CD8-positive, alpha-beta memory T cell (primary cell): ENCODE measurements around the gene CAND2. TPM values are rescaled to one million over a fixed set of nuclear protein-coding genes. Genes with fewer than 3 reads are reported as not detected.
A peak's percentile ranks its signal among the peaks of the same experiment; 100 is the strongest.

ENCODE experiments used
- CTCF ChIA-PET: fragments of 350-600 bp; sonication (Branson Sonifier 250); formaldehyde crosslinking; loops from one replicate; lab custom pipeline; 2021; ENCODE audit warnings: antibody characterized with exemption; lab: Charles Lee
- POLR2A ChIA-PET: fragments of 350-600 bp; sonication (Branson Sonifier 250); formaldehyde crosslinking; loops from one replicate; lab custom pipeline; 2021; ENCODE audit warnings: antibody characterized with exemption; lab: Charles Lee
- DNase-seq, 5 donors: peaks; one replicate each; pipeline versions ENCODE4 v3.0.0 to v3.0.0-alpha.2; 2020 to 2022; ENCODE audit warnings: mixed read lengths in 1 of 5
- H3K27ac ChIP-seq: one replicate; pipeline ENCODE4 v1.7.0; 2013; ENCODE audit warnings: low read depth, mild to moderate bottlenecking, low read length, moderate library complexity
- H3K27me3 ChIP-seq: 2 replicates; pipeline ENCODE4 v1.7.0; 2013; ENCODE audit warnings: low read length, mild to moderate bottlenecking; ENCODE audit not compliant: insufficient read depth, poor library complexity, severe bottlenecking
- H3K36me3 ChIP-seq: 2 replicates; pipeline ENCODE4 v1.7.0; 2013; ENCODE audit warnings: mild to moderate bottlenecking, low read length, moderate library complexity; ENCODE audit not compliant: insufficient read depth
- H3K4me1 ChIP-seq: 2 replicates; pipeline ENCODE4 v1.7.0; 2013; ENCODE audit warnings: mild to moderate bottlenecking, low read length, moderate library complexity; ENCODE audit not compliant: insufficient read depth
- H3K4me3 ChIP-seq: 2 replicates; pipeline ENCODE4 v1.7.0; 2013; ENCODE audit warnings: mild to moderate bottlenecking, low read length
- H3K9me3 ChIP-seq: 2 replicates; pipeline ENCODE4 v1.7.0; 2013; ENCODE audit warnings: mild to moderate bottlenecking, low read length
- H3K27ac Mint-ChIP-seq, 8 donors: one replicate each; pipeline ENCODE4 v1.8.0; 2020 to 2021; ENCODE audit warnings: mixed read lengths in 8 of 8, mild to moderate bottlenecking in 6 of 8, inconsistent platforms in 3 of 8, moderate library complexity in 3 of 8
- H3K27me3 Mint-ChIP-seq, 2 donors: one replicate each; pipeline ENCODE4 v1.8.0; 2020 to 2021; ENCODE audit warnings: mixed read lengths in 2 of 2, mild to moderate bottlenecking in 1 of 2, moderate library complexity in 1 of 2
- H3K36me3 Mint-ChIP-seq, 3 donors: one replicate each; pipeline ENCODE4 v1.8.0; 2020 to 2021; ENCODE audit warnings: mixed read lengths in 3 of 3, inconsistent platforms in 1 of 3, mild to moderate bottlenecking in 1 of 3
- H3K4me1 Mint-ChIP-seq, 3 donors: one replicate each; pipeline ENCODE4 v1.8.0; 2020 to 2021; ENCODE audit warnings: mixed read lengths in 3 of 3, inconsistent platforms in 1 of 3, mild to moderate bottlenecking in 1 of 3
- H3K4me3 Mint-ChIP-seq, 7 donors: one replicate each; pipeline ENCODE4 v1.8.0; 2020 to 2021; ENCODE audit warnings: mixed read lengths in 7 of 7, mild to moderate bottlenecking in 6 of 7, moderate library complexity in 4 of 7, inconsistent platforms in 2 of 7
- H3K9me3 Mint-ChIP-seq, 5 donors: one replicate each; pipeline ENCODE4 v1.8.0; 2020 to 2022; ENCODE audit warnings: mixed read lengths in 5 of 5, mild to moderate bottlenecking in 3 of 5, moderate library complexity in 2 of 5, inconsistent platforms in 1 of 5
- polyA plus RNA-seq: library from polyadenylated mRNA; unstranded; fragments of 300-500 nt; fragmentation: Illumina TruSeq; gene quantifications from one replicate; pipeline ENCODE4 v1.2.3, GENCODE V29; 2021
- total RNA-seq, 2 experiments: library from RNA; stranded (reverse); gene quantifications; one replicate each; pipeline ENCODE4 v1.2.3, GENCODE V29; 2021

The CAND2 gene
- 1 to 10 TPM; 1.0 to 1.1 TPM for total RNA-seq
- 2.1 TPM for polyA plus RNA-seq

DNA sequence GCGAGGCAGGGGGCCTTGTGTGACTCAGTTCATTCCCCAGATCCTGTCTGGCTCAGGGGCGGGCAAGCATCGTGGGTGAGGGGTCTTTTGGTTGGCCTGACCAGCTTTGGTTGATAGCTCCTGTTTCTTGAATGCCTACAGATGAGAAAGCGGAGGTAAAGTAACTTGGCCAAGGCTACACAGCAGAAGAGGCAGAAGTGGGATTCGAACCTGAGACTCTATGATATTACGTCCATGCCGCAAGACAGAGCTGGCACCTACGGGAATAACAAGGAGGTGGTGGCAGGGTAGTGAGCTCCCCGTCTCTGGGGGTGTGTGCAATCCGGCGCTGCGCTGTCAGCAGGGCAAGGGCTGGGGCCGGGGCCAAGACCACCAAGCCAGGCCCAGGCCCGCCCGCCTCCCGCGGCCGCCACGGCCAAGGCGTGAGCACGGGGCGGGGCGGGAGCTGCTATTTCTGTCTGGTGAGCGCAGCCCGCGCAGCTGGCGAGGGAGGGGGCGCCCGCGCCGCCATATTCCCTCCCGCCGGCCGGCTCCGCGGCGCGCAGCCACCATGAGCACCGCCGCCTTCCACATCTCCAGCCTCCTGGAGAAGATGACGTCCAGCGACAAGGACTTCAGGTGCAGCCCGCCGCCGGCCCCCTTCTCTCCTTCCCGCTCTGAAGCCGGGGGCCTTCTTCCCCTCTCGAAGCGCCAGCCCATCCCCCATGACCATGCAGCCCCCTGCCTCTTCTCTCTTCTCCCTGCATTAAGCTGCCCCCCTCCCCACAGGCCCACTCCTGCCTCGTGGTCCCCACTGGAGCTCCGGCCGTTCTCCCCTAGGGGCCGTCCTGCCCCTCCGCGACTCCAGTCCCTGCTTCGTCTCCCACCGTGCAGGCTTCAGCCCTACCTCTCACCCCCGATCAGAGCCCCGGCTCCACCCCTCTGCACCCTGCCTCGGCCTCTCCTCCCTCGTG, at the start of gene CAND2:
Gene CAND2 (plus strand): TSS at position 510 of the 953 bp plus-strand sequence. CDS start 41 bp downstream, at position 551.
- no peaks in the 10 kb centered on the region for H3K36me3 ChIP-seq
- CTCF ChIA-PET = interaction anchor here (0.9 to 4.7 kb wide), 6 partner anchors 9 to 45 kb away, joined by 3 to 38 read pairs (median 8); partner anchors contain the start of gene RPL32
- peak within 1 kb of the TSS; percentile 85 to 94 (median 89) for H3K4me3 Mint-ChIP-seq
- H3K4me1 ChIP-seq = peaks cover 6% of the 10 kb centered on the region
- peaks cover 5% of the 10 kb centered on the region for H3K27me3 ChIP-seq
- peak within 1 kb of the TSS in 6 of 8 donors; percentile 29 to 82 (median 78) for H3K27ac Mint-ChIP-seq
- H3K27me3 Mint-ChIP-seq = peaks cover 9 to 19% of the 10 kb centered on the region in 2 donors
- no peaks in the 10 kb centered on the region for H3K9me3 ChIP-seq
- peaks cover 0 to 2% (median 0%) of the 10 kb centered on the region in 5 donors for H3K9me3 Mint-ChIP-seq
- H3K4me1 Mint-ChIP-seq = peaks cover 8 to 23% (median 8%) of the 10 kb centered on the region in 3 donors
- H3K27ac ChIP-seq = peak within 1 kb of the TSS; percentile 47
- POLR2A ChIA-PET = interaction anchor here (1.5 to 1.9 kb wide), 2 partner anchors 14 to 45 kb away, joined by 5 to 10 read pairs; partner anchors contain the start of gene RPL32
- no peaks in the 10 kb centered on the region for H3K36me3 Mint-ChIP-seq
- peak within 1 kb of the TSS; percentile 62 for H3K4me3 ChIP-seq
- DNase-seq = peak in 4 of 5 donors; percentile 12 to 58 (median 39)

DNA sequence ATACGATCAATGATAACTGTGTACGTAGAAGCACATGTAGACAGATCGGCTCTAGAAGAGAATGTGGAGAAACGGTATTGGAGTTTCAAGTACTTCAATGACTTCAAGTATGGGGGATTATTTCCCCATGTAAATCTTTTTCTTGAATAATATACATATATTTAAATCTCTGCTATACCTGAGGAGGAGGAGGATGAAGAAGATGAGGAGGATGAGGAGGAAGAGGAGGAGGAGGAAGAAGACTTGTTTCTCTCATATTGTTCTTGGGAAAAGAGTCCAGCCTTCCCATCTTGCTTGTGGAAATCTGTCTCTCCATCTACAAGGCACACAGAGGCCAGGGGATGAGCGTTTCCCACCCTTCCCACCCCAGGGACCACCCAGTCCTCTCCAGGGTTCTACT, 48.0 kb upstream of the CAND2 start:
- H3K4me1 ChIP-seq = no peaks in the 10 kb centered on the region
- ChIA-PET POLR2A (no interaction called here), CTCF (interaction anchor here (2.2 kb wide), 1 partner anchor 10 kb away, joined by 5 read pairs; the partner anchor contains the start of gene TMEM40)
- no peaks in the 10 kb centered on the region for H3K9me3 ChIP-seq
- Mint-ChIP-seq H3K4me1 (peaks cover 2 to 7% (median 6%) of the 10 kb centered on the region in 3 donors), H3K27me3 (peaks cover 9 to 20% of the 10 kb centered on the region in 2 donors), H3K4me3 (no peak overlapping the region), H3K36me3 (no peaks in the 10 kb centered on the region), H3K9me3 (no peaks in the 10 kb centered on the region), H3K27ac (no peak overlapping the region)
- no peak overlapping the region for H3K27ac ChIP-seq
- H3K27me3 ChIP-seq = no peaks in the 10 kb centered on the region
- H3K36me3 ChIP-seq = no peaks in the 10 kb centered on the region
- no peak for DNase-seq
- H3K4me3 ChIP-seq = no peak overlapping the region

GRCh38 chr3:12750223-12750622, 46.3 kb upstream of the CAND2 start:
- H3K4me3 Mint-ChIP-seq = no peak overlapping the region

GRCh38 chr3:12750658-12751071, 45.8 kb upstream of the CAND2 start:
- no peaks in the 10 kb centered on the region for H3K9me3 ChIP-seq
- no peaks in the 10 kb centered on the region for H3K36me3 ChIP-seq
- Mint-ChIP-seq H3K27me3 (peaks cover 12 to 15% of the 10 kb centered on the region in 2 donors), H3K4me3 (no peak overlapping the region), H3K27ac (peak overlapping the region in 5 of 8 donors; percentile 15 to 47 (median 23)), H3K4me1 (peaks cover 4 to 9% (median 8%) of the 10 kb centered on the region in 3 donors), H3K9me3 (peaks cover 0 to 2% (median 0%) of the 10 kb centered on the region in 5 donors), H3K36me3 (no peaks in the 10 kb centered on the region)
- CTCF ChIA-PET = no interaction called here
- POLR2A ChIA-PET = no interaction called here
- no peaks in the 10 kb centered on the region for H3K4me1 ChIP-seq
- H3K27me3 ChIP-seq = no peaks in the 10 kb centered on the region
- no peak overlapping the region for H3K27ac ChIP-seq
- DNase-seq = no peak
- no peak overlapping the region for H3K4me3 ChIP-seq

More at GRCh38 chr3:12750223-12750622, 46.3 kb upstream of the CAND2 start:
- CTCF ChIA-PET = no interaction called here
- Histone ChIP-seq H3K4me1 (no peaks in the 10 kb centered on the region), H3K27ac (no peak overlapping the region), H3K27me3 (no peaks in the 10 kb centered on the region), H3K4me3 (no peak overlapping the region), H3K36me3 (no peaks in the 10 kb centered on the region), H3K9me3 (no peaks in the 10 kb centered on the region)
- Mint-ChIP-seq H3K4me1 (peaks cover 2 to 7% (median 6%) of the 10 kb centered on the region in 3 donors), H3K27ac (peak overlapping the region in 2 of 8 donors; percentile 21 to 23), H3K9me3 (no peaks in the 10 kb centered on the region), H3K36me3 (no peaks in the 10 kb centered on the region), H3K27me3 (peaks cover 11 to 13% of the 10 kb centered on the region in 2 donors)
- POLR2A ChIA-PET = interaction anchor here (0.6 kb wide), 1 partner anchor 270 kb away, joined by 3 read pairs; no protein-coding TSS in a partner anchor
- DNase-seq = no peak

DNA sequence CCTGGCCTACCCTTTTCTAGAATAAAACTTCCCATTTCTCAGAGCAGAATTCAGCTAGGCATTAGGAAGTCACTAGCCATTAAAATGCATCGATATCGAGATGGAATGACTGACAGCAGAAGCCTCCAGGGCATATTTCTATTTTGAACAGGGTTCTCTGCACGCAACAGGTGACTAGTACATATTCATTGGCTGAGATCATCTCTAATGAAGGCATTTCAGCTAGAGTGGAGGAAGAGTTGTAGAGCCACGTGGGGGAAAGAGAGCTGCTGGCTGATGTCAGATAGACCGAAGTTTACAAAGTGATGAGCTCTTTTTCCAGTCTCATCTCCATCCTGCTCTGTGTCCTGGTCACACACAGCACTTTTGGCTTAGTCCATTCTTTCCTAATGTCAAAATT, 44.9 kb upstream of the CAND2 start:
- H3K9me3 Mint-ChIP-seq = peaks cover 0 to 3% (median 0%) of the 10 kb centered on the region in 5 donors
- no peak overlapping the region for H3K4me3 ChIP-seq
- ChIA-PET CTCF (no interaction called here), POLR2A (no interaction called here)
- H3K27me3 ChIP-seq = no peaks in the 10 kb centered on the region
- H3K4me1 Mint-ChIP-seq = peaks cover 6 to 13% (median 12%) of the 10 kb centered on the region in 3 donors
- no peaks in the 10 kb centered on the region for H3K36me3 ChIP-seq
- peaks cover 10 to 13% of the 10 kb centered on the region in 2 donors for H3K27me3 Mint-ChIP-seq
- no peak overlapping the region for H3K4me3 Mint-ChIP-seq
- no peaks in the 10 kb centered on the region for H3K4me1 ChIP-seq
- no peaks in the 10 kb centered on the region for H3K36me3 Mint-ChIP-seq
- no peak overlapping the region for H3K27ac ChIP-seq
- DNase-seq = no peak
- no peak overlapping the region for H3K27ac Mint-ChIP-seq
- no peaks in the 10 kb centered on the region for H3K9me3 ChIP-seq

DNA sequence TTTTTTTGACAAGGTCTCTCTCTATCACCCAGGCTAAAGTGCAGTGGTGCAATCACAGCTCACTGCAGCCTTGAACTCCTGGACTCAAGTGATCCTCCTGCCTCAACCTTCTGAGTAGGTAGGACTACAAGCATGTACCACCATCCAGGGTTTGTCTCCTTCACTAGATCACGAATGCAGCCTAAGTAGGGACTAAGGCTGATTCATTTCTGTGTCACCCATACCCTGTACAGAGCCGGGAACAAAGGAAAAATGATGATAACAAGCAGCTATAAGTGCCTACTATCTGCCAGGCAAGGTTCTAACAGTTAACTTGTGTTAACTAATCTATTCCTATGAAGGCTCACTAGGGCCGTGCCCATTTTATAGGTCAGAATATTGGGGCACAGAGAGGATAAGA, 44.4 kb upstream of the CAND2 start:
- CTCF ChIA-PET = no interaction called here
- Histone ChIP-seq H3K9me3 (no peaks in the 10 kb centered on the region), H3K27me3 (no peaks in the 10 kb centered on the region), H3K4me1 (no peaks in the 10 kb centered on the region), H3K27ac (no peak overlapping the region), H3K36me3 (no peaks in the 10 kb centered on the region), H3K4me3 (no peak overlapping the region)
- peaks cover 11 to 14% of the 10 kb centered on the region in 2 donors for H3K27me3 Mint-ChIP-seq
- H3K36me3 Mint-ChIP-seq = no peaks in the 10 kb centered on the region
- POLR2A ChIA-PET = no interaction called here
- H3K4me3 Mint-ChIP-seq = no peak overlapping the region
- peaks cover 6 to 13% (median 12%) of the 10 kb centered on the region in 3 donors for H3K4me1 Mint-ChIP-seq
- no peak overlapping the region for H3K27ac Mint-ChIP-seq
- H3K9me3 Mint-ChIP-seq = peaks cover 0 to 3% (median 0%) of the 10 kb centered on the region in 5 donors
- DNase-seq = no peak

GRCh38 chr3:12752809-12753208, 43.7 kb upstream of the CAND2 start:
- ChIA-PET POLR2A (no interaction called here), CTCF (no interaction called here)
- Histone ChIP-seq H3K4me3 (no peak overlapping the region), H3K36me3 (no peaks in the 10 kb centered on the region), H3K27ac (no peak overlapping the region), H3K27me3 (no peaks in the 10 kb centered on the region), H3K9me3 (no peaks in the 10 kb centered on the region), H3K4me1 (no peaks in the 10 kb centered on the region)
- peaks cover 6 to 13% (median 12%) of the 10 kb centered on the region in 3 donors for H3K4me1 Mint-ChIP-seq
- no peaks in the 10 kb centered on the region for H3K36me3 Mint-ChIP-seq
- DNase-seq = no peak
- no peak overlapping the region for H3K4me3 Mint-ChIP-seq
- peaks cover 8 to 10% of the 10 kb centered on the region in 2 donors for H3K27me3 Mint-ChIP-seq
- peaks cover 0 to 3% (median 0%) of the 10 kb centered on the region in 5 donors for H3K9me3 Mint-ChIP-seq
- H3K27ac Mint-ChIP-seq = no peak overlapping the region
